Neuron (in vitro differentiated cells): ENCODE measurements around the gene MISP3.
A peak's percentile ranks its signal among the peaks of the same experiment; 100 is the strongest.

Experiments used
- H2AFZ ChIP-seq: one replicate; pipeline ENCODE4 v1.6.1; 2013; ENCODE audit warnings: low read depth, mild to moderate bottlenecking, inconsistent platforms, low read length, moderate library complexity
- H3K27me3 ChIP-seq: one replicate; pipeline ENCODE4 v1.6.1; 2013; ENCODE audit warnings: low read length; ENCODE audit not compliant: insufficient read depth
- H3K36me3 ChIP-seq: one replicate; pipeline ENCODE4 v1.6.1; 2013; ENCODE audit warnings: low read length; ENCODE audit not compliant: insufficient read depth
- H3K4me1 ChIP-seq: one replicate; pipeline ENCODE4 v1.6.1; 2013; ENCODE audit warnings: low read length; ENCODE audit not compliant: insufficient read depth
- H3K4me3 ChIP-seq: 2 replicates; pipeline ENCODE4 v1.5.1; 2013; ENCODE audit warnings: mild to moderate bottlenecking, low read length, moderate library complexity
- H3K9me3 ChIP-seq: one replicate; pipeline ENCODE4 v1.6.1; 2013; ENCODE audit warnings: low read length

The MISP3 gene

GRCh38 chr19:14107581-14108461 lies 35.2 kb downstream of the MISP3 start:
- H2AFZ ChIP-seq: no peak overlapping the region
- H3K27me3 ChIP-seq: no peaks in the 10 kb centered on the region
- peaks cover 3% of the 10 kb centered on the region for H3K4me1 ChIP-seq
- H3K9me3 ChIP-seq: no peaks in the 10 kb centered on the region
- peaks cover 31% of the 10 kb centered on the region for H3K36me3 ChIP-seq
- no peak overlapping the region for H3K4me3 ChIP-seq

GRCh38 chr19:14110650-14111049 lies 38.1 kb downstream of the MISP3 start:
- Histone ChIP-seq H3K36me3 (peaks cover 19% of the 10 kb centered on the region), H3K4me3 (no peak overlapping the region), H3K27me3 (no peaks in the 10 kb centered on the region), H3K4me1 (peaks cover 14% of the 10 kb centered on the region), H3K9me3 (no peaks in the 10 kb centered on the region), H2AFZ (no peak overlapping the region)

- Histone ChIP-seq H3K4me1 (peaks cover 23% of the 10 kb centered on the region), H2AFZ (no peak overlapping the region), H3K27me3 (no peaks in the 10 kb centered on the region), H3K36me3 (peaks cover 13% of the 10 kb centered on the region), H3K9me3 (no peaks in the 10 kb centered on the region), H3K4me3 (no peak overlapping the region)
Observed at GRCh38 chr19:14111486-14111885, 38.9 kb downstream of the MISP3 start.

- peaks cover 8% of the 10 kb centered on the region for H3K36me3 ChIP-seq
- no peak overlapping the region for H3K4me3 ChIP-seq
- no peaks in the 10 kb centered on the region for H3K27me3 ChIP-seq
- no peaks in the 10 kb centered on the region for H3K9me3 ChIP-seq
- H2AFZ ChIP-seq: no peak overlapping the region
- peaks cover 25% of the 10 kb centered on the region for H3K4me1 ChIP-seq
Observed at GRCh38 chr19:14112051-14112808, 39.6 kb downstream of the MISP3 start.

- no peak overlapping the region for H2AFZ ChIP-seq
- H3K9me3 ChIP-seq: no peaks in the 10 kb centered on the region
- H3K27me3 ChIP-seq: no peaks in the 10 kb centered on the region
- H3K36me3 ChIP-seq: peaks cover 4% of the 10 kb centered on the region
- H3K4me3 ChIP-seq: no peak overlapping the region
- H3K4me1 ChIP-seq: peaks cover 25% of the 10 kb centered on the region
Observed at GRCh38 chr19:14112809-14113385, 40.3 kb downstream of the MISP3 start.

- H3K4me1 ChIP-seq: peaks cover 31% of the 10 kb centered on the region
- H3K4me3 ChIP-seq: no peak overlapping the region
- H3K27me3 ChIP-seq: no peaks in the 10 kb centered on the region
- peaks cover 4% of the 10 kb centered on the region for H3K36me3 ChIP-seq
- H3K9me3 ChIP-seq: no peaks in the 10 kb centered on the region
- H2AFZ ChIP-seq: no peak overlapping the region
Observed at GRCh38 chr19:14113762-14114414, 41.3 kb downstream of the MISP3 start.

- H3K4me1 ChIP-seq: peaks cover 37% of the 10 kb centered on the region
- H3K4me3 ChIP-seq: no peak overlapping the region
- H2AFZ ChIP-seq: no peak overlapping the region
- peaks cover 4% of the 10 kb centered on the region for H3K36me3 ChIP-seq
- H3K9me3 ChIP-seq: no peaks in the 10 kb centered on the region
- no peaks in the 10 kb centered on the region for H3K27me3 ChIP-seq
Observed at GRCh38 chr19:14114439-14114838, 41.9 kb downstream of the MISP3 start.

GRCh38 chr19:14114854-14115253 lies 42.3 kb downstream of the MISP3 start:
- Histone ChIP-seq H3K9me3 (no peaks in the 10 kb centered on the region), H3K27me3 (no peaks in the 10 kb centered on the region), H3K36me3 (peaks cover 4% of the 10 kb centered on the region), H3K4me1 (peaks cover 38% of the 10 kb centered on the region), H2AFZ (no peak overlapping the region), H3K4me3 (no peak overlapping the region)

- peak overlapping the region; percentile 57 for H3K4me3 ChIP-seq
- H2AFZ ChIP-seq: no peak overlapping the region
- peaks cover 38% of the 10 kb centered on the region for H3K4me1 ChIP-seq
- no peaks in the 10 kb centered on the region for H3K9me3 ChIP-seq
- peaks cover 4% of the 10 kb centered on the region for H3K36me3 ChIP-seq
- no peaks in the 10 kb centered on the region for H3K27me3 ChIP-seq
Observed at GRCh38 chr19:14115756-14116155, 43.2 kb downstream of the MISP3 start.

GRCh38 chr19:14116525-14116917 lies 43.9 kb downstream of the MISP3 start:
- Histone ChIP-seq H3K9me3 (no peaks in the 10 kb centered on the region), H3K4me1 (peaks cover 38% of the 10 kb centered on the region), H2AFZ (no peak overlapping the region), H3K4me3 (peak overlapping the region; percentile 57), H3K36me3 (peaks cover 9% of the 10 kb centered on the region), H3K27me3 (no peaks in the 10 kb centered on the region)

GRCh38 chr19:14116918-14117578 lies 44.5 kb downstream of the MISP3 start:
- H3K27me3 ChIP-seq: no peaks in the 10 kb centered on the region
- H2AFZ ChIP-seq: no peak overlapping the region
- peaks cover 38% of the 10 kb centered on the region for H3K4me1 ChIP-seq
- peak overlapping the region; percentile 57 for H3K4me3 ChIP-seq
- H3K36me3 ChIP-seq: peaks cover 8% of the 10 kb centered on the region
- H3K9me3 ChIP-seq: no peaks in the 10 kb centered on the region

GRCh38 chr19:14117668-14118164 lies 45.1 kb downstream of the MISP3 start, which contains the start of gene PRKACA:
Gene PRKACA (minus strand): TSS chr19:14117762. CDS start chr19:14117547, 215 bp downstream.
- Histone ChIP-seq H3K36me3 (peaks cover 8% of the 10 kb centered on the region), H3K4me1 (peaks cover 37% of the 10 kb centered on the region), H3K4me3 (peak within 1 kb of the TSS; percentile 57), H2AFZ (no peak within 1 kb of the TSS), H3K27me3 (no peaks in the 10 kb centered on the region), H3K9me3 (no peaks in the 10 kb centered on the region)
